ENCODE results near the gene TNNI2.
"Not testable (repeated sequence)": the region's sequence is repeated elsewhere in the genome, so short reads cannot be mapped to it uniquely, and the experiment has no call there.

The TNNI2 gene

GRCh38 chr11:1797391-1798125, 41.2 kb upstream of the TNNI2 start (continued):
- no peak for TF ChIP-seq ZNF184 (tag by site-specific recombination; IDR thresholded peaks at IDR 0.05)
- no peak for TF ChIP-seq ZBTB8A (tag by site-specific recombination; IDR thresholded peaks at IDR 0.05)

GRCh38 chr11:1803246-1803645, 35.5 kb upstream of the TNNI2 start:
- TF ChIP-seq PRDM2 (tag by site-specific recombination; IDR thresholded peaks at IDR 0.05; ENCODE audit: borderline replicate concordance) (no peak), ZNF639 (tag by site-specific recombination; IDR thresholded peaks at IDR 0.05) (no peak), ZNF555 (tag by site-specific recombination; conservative IDR thresholded peaks at IDR 0.05) (no peak)

GRCh38 chr11:1803835-1804519, 34.8 kb upstream of the TNNI2 start:
- not testable (repeated sequence) for H3K4me3 ChIP-seq (ENCODE audit: low read depth, low read length); H3K36me3 ChIP-seq (ENCODE audit: control insufficient read depth in 2 of 2, insufficient read depth in 1 of 2, low read length in 2 of 2); H3K4me1 ChIP-seq (ENCODE audit: control insufficient read depth, insufficient read depth, low read length); H3K9me3 ChIP-seq (ENCODE audit: control insufficient read depth, insufficient read depth, low read depth, low read length); H3K27ac ChIP-seq (ENCODE audit: extremely low read depth, low read depth, low read length)
- peak; percentile 88 for TF ChIP-seq KLF1 (tag by site-specific recombination; IDR thresholded peaks at IDR 0.05)
- TF ChIP-seq KLF8 (tag by site-specific recombination; IDR thresholded peaks at IDR 0.05), result peak; percentile 60; the same call in 1 of the 2 replicates
- ChIA-PET CTCF (interaction anchor here (1.9 kb wide), 1 partner anchor 30 kb away, joined by 7 read pairs; the partner anchor contains the start of gene SYT8), POLR2A (interaction anchor here (0.6 kb wide), 1 partner anchor 11 kb away, joined by 3 read pairs; no protein-coding TSS in a partner anchor)

More at GRCh38 chr11:1803246-1803645, 35.5 kb upstream of the TNNI2 start:
- H3K9me3 ChIP-seq (ENCODE audit: control insufficient read depth, insufficient read depth, low read depth, low read length), result no peaks in the 10 kb centered on the region
- H3K4me3 ChIP-seq (ENCODE audit: low read depth, low read length), result no peak overlapping the region
- no peak overlapping the region for H3K27ac ChIP-seq (ENCODE audit: extremely low read depth, low read depth, low read length)
- no peaks in the 10 kb centered on the region for H3K4me1 ChIP-seq (ENCODE audit: control insufficient read depth, insufficient read depth, low read length)
- ChIA-PET CTCF (no interaction called here), POLR2A (no interaction called here)
- H3K36me3 ChIP-seq (ENCODE audit: control insufficient read depth in 2 of 2, insufficient read depth in 1 of 2, low read length in 2 of 2), result no peaks in the 10 kb centered on the region

GRCh38 chr11:1805525-1805924, 33.3 kb upstream of the TNNI2 start:
- Histone ChIP-seq H3K9me3 (ENCODE audit: control insufficient read depth, insufficient read depth, low read depth, low read length) (no peaks in the 10 kb centered on the region), H3K36me3 (ENCODE audit: control insufficient read depth in 2 of 2, insufficient read depth in 1 of 2, low read length in 2 of 2) (no peaks in the 10 kb centered on the region), H3K4me3 (ENCODE audit: low read depth, low read length) (no peak overlapping the region), H3K4me1 (ENCODE audit: control insufficient read depth, insufficient read depth, low read length) (no peaks in the 10 kb centered on the region), H3K27ac (ENCODE audit: extremely low read depth, low read depth, low read length) (no peak overlapping the region)
- TF ChIP-seq ZNF266 (tag by site-specific recombination; IDR thresholded peaks at IDR 0.05; ENCODE audit: low read depth) (no peak), ZNF544 (tag by site-specific recombination; IDR thresholded peaks at IDR 0.05) (no peak), PATZ1 (tag by site-specific recombination; IDR thresholded peaks at IDR 0.05) (no peak), ZBTB26 (tag by site-specific recombination; optimal IDR thresholded peaks at IDR 0.05) (no peak), ZNF202 (tag by site-specific recombination; IDR thresholded peaks at IDR 0.05; ENCODE audit: borderline replicate concordance) (no peak), ZNF707 (tag by site-specific recombination; IDR thresholded peaks at IDR 0.05) (no peak)
- ChIA-PET CTCF (interaction anchor here (0.6 to 1.9 kb wide), 6 partner anchors 8 to 477 kb away, joined by 3 to 7 read pairs (median 5); partner anchors contain the start of gene SYT8), POLR2A (no interaction called here)

Measured in HEK293 (cell line).